Measurements from ENCODE around the gene POLR2C.

Gene POLR2C

DNA sequence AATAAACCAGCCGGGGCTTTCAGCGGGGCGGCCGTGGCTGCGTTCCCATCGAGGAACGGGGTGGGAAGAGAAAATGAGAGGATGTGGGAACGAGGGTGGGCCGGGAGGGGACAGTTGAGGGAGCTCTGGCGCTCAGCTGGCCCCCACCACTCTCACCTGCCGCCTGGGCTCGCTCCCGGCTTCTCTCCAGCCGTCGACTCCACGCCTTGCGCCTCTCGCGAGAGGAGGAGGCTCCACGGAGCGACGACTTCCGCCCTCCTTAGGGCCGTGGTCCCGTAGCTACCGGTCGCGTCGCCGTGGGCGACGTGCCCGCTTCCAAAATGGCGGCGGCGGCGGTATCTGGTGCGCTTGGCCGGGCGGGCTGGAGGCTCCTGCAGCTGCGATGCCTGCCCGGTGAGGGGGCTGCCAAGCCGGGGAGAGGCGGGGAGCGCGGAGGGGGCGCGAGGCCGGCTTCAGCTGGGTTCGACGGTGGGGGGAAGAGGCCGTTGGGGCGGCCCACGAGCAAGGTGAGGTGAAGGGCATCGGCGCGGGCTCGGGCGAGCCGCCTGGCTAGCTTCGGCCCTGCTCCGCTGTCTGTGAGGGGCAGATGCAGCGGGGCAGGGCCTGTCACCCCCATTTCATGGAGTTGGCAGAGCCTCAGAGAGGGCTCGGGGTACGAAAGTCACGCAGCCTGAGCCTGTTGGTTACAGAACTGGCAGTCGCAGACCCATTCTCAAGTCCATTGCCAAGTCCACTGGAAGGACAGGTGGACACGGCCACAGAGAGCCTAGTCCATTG lies 15.1 kb upstream of the POLR2C start, which contains the start of the genes CIAPIN1 and COQ9:
Gene CIAPIN1, minus strand, starts transcription at position 200 of the 777 bp plus-strand sequence. CDS start 6,457 bp downstream, outside the sequence.
Gene COQ9, plus strand, starts transcription at position 294 of the 777 bp plus-strand sequence. Its CDS starts 27 bp downstream, at position 321.
- DNase-seq (ENCODE audit: extremely low read depth, low read depth) = peak; percentile 47
- no peak for TF ChIP-seq CTCF (IDR thresholded peaks at IDR 0.05; ENCODE audit: low read depth, low read length, missing control alignments)
- peak within 1 kb of the TSS; percentile 95 for H3K4me3 ChIP-seq (replicated peaks; ENCODE audit: low read depth, low read length)

DNA sequence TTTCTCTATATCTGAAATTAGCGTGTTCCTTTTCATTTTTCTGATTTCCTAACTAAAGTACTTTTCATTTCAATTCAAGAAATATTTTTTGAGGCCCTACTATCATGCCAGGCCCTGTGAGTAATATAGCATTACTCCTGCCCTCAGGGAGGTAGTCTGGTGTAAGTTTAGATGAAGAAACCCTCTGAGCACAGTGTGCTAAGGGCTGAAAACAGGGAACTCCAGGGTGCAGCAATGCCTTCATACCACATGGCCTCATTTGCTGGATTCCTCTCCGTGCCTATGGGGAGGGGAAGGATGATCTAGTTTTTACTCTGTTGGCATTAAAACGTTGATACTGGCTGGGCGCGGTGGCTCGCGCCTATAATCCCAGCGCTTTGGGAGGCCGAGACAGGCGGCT lies 10.5 kb upstream of the POLR2C start:
- H3K4me3 ChIP-seq (replicated peaks; ENCODE audit: low read depth, low read length) = no peak overlapping the region
- DNase-seq (ENCODE audit: extremely low read depth, low read depth) = no peak
- TF ChIP-seq CTCF (IDR thresholded peaks at IDR 0.05; ENCODE audit: low read depth, low read length, missing control alignments) = no peak

- no peak for DNase-seq (ENCODE audit: extremely low read depth, low read depth)
- peak overlapping the region; percentile 94 for H3K4me3 ChIP-seq (replicated peaks; ENCODE audit: low read depth, low read length)
- TF ChIP-seq CTCF (IDR thresholded peaks at IDR 0.05; ENCODE audit: low read depth, low read length, missing control alignments) = no peak
Observed at GRCh38 chr16:57462978-57463362, 491 bp downstream of the POLR2C start.

DNA sequence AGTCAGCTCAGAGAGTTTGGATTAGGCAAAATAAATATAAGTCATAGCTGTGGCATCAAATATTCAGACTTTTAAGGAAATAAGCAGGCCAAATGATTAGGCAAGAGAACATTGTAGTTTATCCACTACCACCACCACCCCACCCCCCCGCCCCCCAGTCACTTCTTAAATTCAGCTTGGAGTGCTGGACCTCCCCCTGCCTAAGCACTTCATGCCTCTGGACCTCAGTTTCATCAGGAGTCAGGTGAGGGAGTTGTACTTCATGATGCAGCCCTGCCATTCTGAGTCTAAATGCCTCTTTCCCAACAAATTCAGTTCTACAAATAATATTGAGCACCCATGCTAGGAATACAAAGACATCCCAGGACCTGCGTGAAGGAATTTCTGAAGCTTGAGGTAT lies 2.0 kb downstream of the POLR2C start:
- DNase-seq (ENCODE audit: extremely low read depth, low read depth) = no peak
- H3K4me3 ChIP-seq (replicated peaks; ENCODE audit: low read depth, low read length) = no peak overlapping the region
- TF ChIP-seq CTCF (IDR thresholded peaks at IDR 0.05; ENCODE audit: low read depth, low read length, missing control alignments) = no peak

GRCh38 chr16:57468346-57468745 lies 5.9 kb downstream of the POLR2C start:
- no peak for DNase-seq (ENCODE audit: extremely low read depth, low read depth)
- no peak overlapping the region for H3K4me3 ChIP-seq (replicated peaks; ENCODE audit: low read depth, low read length)
- no peak for TF ChIP-seq CTCF (IDR thresholded peaks at IDR 0.05; ENCODE audit: low read depth, low read length, missing control alignments)

DNA sequence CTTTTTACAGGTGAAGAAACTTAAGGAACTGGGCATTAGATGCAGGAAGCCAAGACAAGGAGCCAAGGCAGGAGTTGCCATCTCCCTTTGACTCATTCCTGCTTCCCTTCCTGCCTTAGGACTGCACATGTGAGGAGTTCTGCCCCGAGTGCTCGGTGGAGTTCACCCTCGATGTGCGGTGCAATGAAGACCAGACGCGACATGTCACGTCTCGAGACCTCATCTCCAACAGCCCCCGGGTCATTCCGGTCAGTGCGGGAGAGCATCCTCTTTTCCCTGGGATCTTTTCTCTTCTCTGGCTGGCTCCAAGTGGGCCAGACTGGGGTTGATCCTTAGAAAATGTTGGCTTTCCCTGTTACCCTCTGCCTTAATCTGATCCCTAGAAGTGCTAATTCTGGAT lies 6.6 kb downstream of the POLR2C start:
- H3K4me3 ChIP-seq (replicated peaks; ENCODE audit: low read depth, low read length) = no peak overlapping the region

More for the DNA sequence above, 6.6 kb downstream of the POLR2C start:
- no peak for DNase-seq (ENCODE audit: extremely low read depth, low read depth)
- no peak for TF ChIP-seq CTCF (IDR thresholded peaks at IDR 0.05; ENCODE audit: low read depth, low read length, missing control alignments)
